ENCODE data around the gene NINL.

Gene NINL

GRCh38 chr20:25532015-25532751 is 53.1 kb downstream of the NINL start:
- no peak for DNase-seq

GRCh38 chr20:25529295-25529951 is 55.9 kb downstream of the NINL start:
- no peak for DNase-seq

GRCh38 chr20:25527949-25528348 is 57.4 kb downstream of the NINL start:
- DNase-seq = no peak

DNA sequence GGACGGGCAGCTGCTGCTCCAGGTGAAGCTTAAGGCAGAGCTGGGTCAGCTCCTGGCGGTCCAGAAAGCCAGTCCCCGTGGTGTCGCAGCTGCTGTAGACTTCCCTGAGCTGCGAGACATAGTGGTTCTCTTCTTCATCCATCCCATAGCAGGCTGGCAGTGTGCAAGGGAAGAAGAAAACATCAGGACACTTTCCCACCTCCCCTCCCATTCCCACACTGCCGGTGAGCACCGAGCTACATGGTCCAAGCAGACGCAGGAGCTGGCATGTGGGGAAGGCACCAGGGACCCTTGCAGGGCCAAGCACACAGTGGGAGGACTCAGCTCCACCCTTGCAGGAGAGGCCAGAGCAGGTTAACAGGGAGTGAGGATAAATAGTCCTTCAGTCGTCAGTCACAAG is 58.9 kb downstream of the NINL start:
- DNase-seq = no peak

GRCh38 chr20:25525867-25526266 is 59.5 kb downstream of the NINL start:
- DNase-seq = no peak

GRCh38 chr20:25525295-25525694 is 60.0 kb downstream of the NINL start:
- DNase-seq = no peak

GRCh38 chr20:25521382-25521781 is 63.9 kb downstream of the NINL start:
- DNase-seq = no peak

DNA sequence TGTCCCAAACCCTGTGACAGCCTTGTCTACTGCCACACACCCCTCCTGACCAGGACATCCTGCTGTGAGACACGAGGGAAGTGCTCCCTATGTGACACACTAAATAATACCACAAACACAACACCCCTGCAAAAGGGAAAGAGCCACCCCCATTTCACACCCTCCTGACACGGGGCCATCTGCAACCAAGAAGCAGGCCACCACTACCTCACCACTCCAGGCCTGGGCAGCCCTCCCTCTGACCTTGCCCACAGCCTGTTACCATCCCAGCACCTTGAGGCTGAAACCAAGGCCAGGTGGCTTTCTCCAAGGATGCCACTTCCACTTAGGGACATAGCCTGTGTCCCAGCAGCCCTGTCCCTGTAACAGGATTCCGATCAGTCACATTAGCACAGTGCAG is 68.2 kb downstream of the NINL start:
- no peak for DNase-seq

GRCh38 chr20:25514747-25515340 is 70.5 kb downstream of the NINL start:
- no peak for DNase-seq

DNA sequence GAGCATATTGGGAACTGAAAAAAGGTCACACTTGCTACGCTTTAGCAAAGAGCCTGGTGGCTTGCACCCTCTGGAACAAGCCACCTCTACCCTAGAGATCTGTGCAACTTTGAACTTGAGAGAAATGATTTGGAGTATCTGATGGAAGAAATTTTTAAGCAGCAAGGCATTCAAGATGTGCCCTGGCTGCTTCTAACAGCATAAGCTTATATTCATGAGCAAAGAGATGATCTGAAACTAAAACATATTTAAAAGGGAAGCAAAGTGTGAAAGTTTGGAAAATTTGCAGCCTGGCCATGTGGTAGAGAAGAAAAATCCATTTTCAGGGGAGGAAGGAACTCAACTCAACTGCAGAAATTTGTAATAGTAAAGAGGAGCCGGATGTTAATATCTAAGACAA is 71.1 kb downstream of the NINL start:
- DNase-seq = no peak

- no peak for DNase-seq
These were observed 72.6 kb downstream of the NINL start for GRCh38 chr20:25512709-25513108.

- DNase-seq = no peak
These were observed 74.1 kb downstream of the NINL start for GRCh38 chr20:25511183-25511582.

DNA sequence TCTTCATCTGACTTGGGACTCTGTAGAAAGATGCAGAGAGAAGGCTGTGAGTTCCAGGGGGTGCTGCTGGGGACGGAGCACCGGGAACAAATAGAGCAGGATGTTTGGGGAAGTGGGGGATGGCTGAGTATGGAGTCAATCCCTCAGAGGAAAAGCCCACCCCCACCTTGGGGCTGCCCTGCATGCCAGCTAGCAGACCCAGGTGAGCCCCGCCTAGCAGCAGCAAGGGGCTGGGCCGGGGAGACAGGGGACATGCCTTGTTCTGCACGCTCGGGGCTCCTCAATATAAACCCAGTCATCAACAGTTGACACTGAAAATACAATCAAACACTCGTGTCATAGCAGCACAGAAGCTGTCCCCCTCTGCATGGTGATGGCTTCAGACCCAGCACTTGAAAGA is 74.6 kb downstream of the NINL start:
- no peak for DNase-seq

DNA sequence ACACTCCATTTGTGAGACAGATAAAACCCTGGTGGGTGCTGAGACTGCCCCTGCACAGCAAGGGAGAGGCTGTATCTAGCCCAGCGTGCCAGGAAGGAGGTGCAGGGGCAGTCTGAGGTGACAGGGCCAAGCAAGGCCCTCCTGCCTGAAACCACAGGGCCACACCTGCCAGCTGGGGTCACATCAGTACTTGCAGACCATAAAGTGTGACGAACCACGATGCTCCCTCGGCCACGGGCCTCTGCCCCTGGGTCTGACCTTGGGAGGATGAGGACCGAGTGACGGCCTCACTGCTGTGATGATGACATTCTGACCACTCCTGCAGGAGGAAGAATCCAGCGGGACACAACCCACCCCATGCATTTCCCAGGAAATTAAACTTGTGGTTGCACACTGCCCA is 75.1 kb downstream of the NINL start:
- no peak for DNase-seq

GRCh38 chr20:25509084-25509483 is 76.2 kb downstream of the NINL start:
- DNase-seq = no peak

DNA sequence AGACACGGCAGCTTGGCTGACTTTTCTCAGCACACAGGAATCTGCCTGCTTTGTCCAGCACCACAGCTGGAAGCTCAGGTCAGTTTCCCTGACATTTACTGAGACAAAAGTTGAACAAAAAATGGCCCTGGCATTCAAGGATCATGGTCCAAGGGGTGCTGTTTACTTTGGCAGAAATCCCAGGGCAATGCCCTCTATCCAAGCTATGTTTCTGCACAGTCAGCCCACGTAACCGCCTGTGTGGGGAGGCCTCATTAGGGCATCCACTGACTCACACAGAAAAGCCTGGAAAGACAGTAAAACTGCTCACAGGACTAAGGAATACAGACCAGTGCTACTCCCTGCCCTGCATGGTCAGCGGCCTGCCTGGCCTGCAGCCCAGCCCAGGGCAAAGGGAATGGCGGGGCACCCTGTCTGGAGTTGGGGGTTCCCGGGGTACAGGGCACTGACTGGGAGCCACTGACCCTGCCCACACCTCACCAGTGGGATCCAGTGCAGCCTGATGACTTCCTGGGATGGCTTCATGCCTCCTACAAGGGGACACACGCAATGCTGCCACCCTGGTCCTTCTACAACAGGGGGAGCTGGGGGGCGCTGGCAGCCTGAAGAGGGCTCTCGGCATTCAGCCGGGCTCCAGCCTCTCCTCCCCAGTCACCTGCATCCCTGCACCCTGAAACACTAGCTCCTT is 77.1 kb downstream of the NINL start:
- peak in 1 of 3 experiments; percentile 42 for DNase-seq

- DNase-seq = no peak
These were observed 77.8 kb downstream of the NINL start for GRCh38 chr20:25507385-25508082.

GRCh38 chr20:25504366-25505135 is 80.8 kb downstream of the NINL start:
- DNase-seq = no peak

- no peak for DNase-seq
These were observed 81.4 kb downstream of the NINL start for GRCh38 chr20:25503936-25504335.

- DNase-seq = peak in 1 of 3 experiments; percentile 18
These were observed 82.2 kb downstream of the NINL start for GRCh38 chr20:25503051-25503639.

DNA sequence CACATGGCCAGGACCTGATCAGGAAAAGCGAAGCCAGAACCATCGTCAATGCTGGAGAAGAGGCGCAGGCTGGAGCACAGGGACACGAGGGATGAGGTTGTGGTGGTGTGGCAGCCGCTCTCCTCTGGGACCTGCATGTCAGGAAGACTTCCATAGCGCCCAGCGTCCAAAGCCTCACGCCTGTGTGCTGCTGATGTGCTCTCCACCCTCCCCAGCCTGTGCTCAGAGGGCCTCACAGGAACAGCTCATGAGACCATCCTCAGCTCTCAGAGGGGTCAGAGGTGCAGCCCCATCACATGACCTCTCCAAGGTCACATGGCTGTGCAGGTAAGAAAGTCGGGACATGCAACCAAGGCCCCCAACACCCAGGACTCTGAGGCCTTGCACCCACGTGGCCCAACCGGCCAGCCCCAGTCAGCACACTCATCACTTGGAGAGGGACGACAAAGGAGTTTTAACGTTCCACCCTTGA is 84.4 kb downstream of the NINL start:
- no peak for DNase-seq

Measured in NCI-H1417 (cell line).